Measurements from ENCODE around the gene SRD5A2. TPM values are rescaled to one million over a fixed set of nuclear protein-coding genes. Genes with fewer than 3 reads are reported as not detected.

SRD5A2 gene
- total and polyA plus RNA-seq, 7 donors = 0.01 TPM; not detected in 6

- intact Hi-C loops (cut with DNase I) = no loop called here
- Histone ChIP-seq H3K9me3 (peaks cover 0 to 6% (median 0%) of the 10 kb centered on the region in 4 donors), H3K4me3 (no peak overlapping the region), H3K4me1 (no peaks in the 10 kb centered on the region), H3K36me3 (no peaks in the 10 kb centered on the region), H3K27me3 (no peaks in the 10 kb centered on the region), H3K27ac (no peak overlapping the region)
- DNase-seq = no peak
- TF ChIP-seq CTCF (IDR thresholded peaks at IDR 0.05) (no peak), POLR2AphosphoS5 (IDR thresholded peaks at IDR 0.05) (no peak), POLR2A (IDR thresholded peaks at IDR 0.05) (no peak), EP300 (IDR thresholded peaks at IDR 0.05) (no peak)
- WGBS, 2 donors = 60 to 79% methylated on average over 3 of the region's 3 CpGs
These were observed 24.6 kb downstream of the SRD5A2 start for GRCh38 chr2:31555967-31556706.

GRCh38 chr2:31553362-31553761, 27.4 kb downstream of the SRD5A2 start:
- no peak for TF ChIP-seq POLR2A (IDR thresholded peaks at IDR 0.05)
- no peak for TF ChIP-seq POLR2AphosphoS5 (IDR thresholded peaks at IDR 0.05)
- TF ChIP-seq EP300 (IDR thresholded peaks at IDR 0.05) = no peak
- no peak for TF ChIP-seq CTCF (IDR thresholded peaks at IDR 0.05)
- Histone ChIP-seq H3K36me3 (no peaks in the 10 kb centered on the region), H3K27ac (no peak overlapping the region), H3K4me1 (no peaks in the 10 kb centered on the region), H3K4me3 (no peak overlapping the region), H3K9me3 (peaks cover 0 to 6% (median 0%) of the 10 kb centered on the region in 4 donors), H3K27me3 (no peaks in the 10 kb centered on the region)
- 91% methylated on average over 2 of the region's 2 CpGs for WGBS, 2 donors
- DNase-seq = no peak
- intact Hi-C loops (cut with DNase I) = no loop called here

GRCh38 chr2:31547485-31547884, 33.3 kb downstream of the SRD5A2 start:
- no peaks in the 10 kb centered on the region for H3K36me3 ChIP-seq
- intact Hi-C loops (cut with DNase I) = no loop called here
- no peak overlapping the region for H3K4me3 ChIP-seq
- no peak for DNase-seq
- no peak for TF ChIP-seq EP300 (IDR thresholded peaks at IDR 0.05)
- H3K4me1 ChIP-seq = no peaks in the 10 kb centered on the region
- no peak overlapping the region for H3K27ac ChIP-seq
- no peaks in the 10 kb centered on the region for H3K27me3 ChIP-seq
- 83 to 90% methylated on average over 2 of the region's 2 CpGs for WGBS, 2 donors
- peaks cover 0 to 6% (median 2%) of the 10 kb centered on the region in 4 donors for H3K9me3 ChIP-seq

GRCh38 chr2:31541853-31542252, 38.9 kb downstream of the SRD5A2 start:
- Histone ChIP-seq H3K4me3 (no peak overlapping the region), H3K9me3 (peaks cover 0 to 6% (median 3%) of the 10 kb centered on the region in 4 donors), H3K36me3 (no peaks in the 10 kb centered on the region), H3K4me1 (no peaks in the 10 kb centered on the region), H3K27me3 (no peaks in the 10 kb centered on the region), H3K27ac (no peak overlapping the region)
- intact Hi-C loops (cut with DNase I) = no loop called here
- TF ChIP-seq POLR2A (IDR thresholded peaks at IDR 0.05) = no peak
- TF ChIP-seq CTCF (IDR thresholded peaks at IDR 0.05) = no peak
- TF ChIP-seq EP300 (IDR thresholded peaks at IDR 0.05) = no peak
- TF ChIP-seq POLR2AphosphoS5 (IDR thresholded peaks at IDR 0.05) = no peak
- no peak for DNase-seq

GRCh38 chr2:31539505-31539904, 41.2 kb downstream of the SRD5A2 start:
- no peak for TF ChIP-seq EP300 (IDR thresholded peaks at IDR 0.05)
- H3K4me3 ChIP-seq = no peak overlapping the region
- no peaks in the 10 kb centered on the region for H3K4me1 ChIP-seq
- intact Hi-C loops (cut with DNase I) = no loop called here
- H3K9me3 ChIP-seq = peaks cover 0 to 6% (median 3%) of the 10 kb centered on the region in 4 donors
- H3K27me3 ChIP-seq = no peaks in the 10 kb centered on the region
- DNase-seq = no peak
- no peaks in the 10 kb centered on the region for H3K36me3 ChIP-seq
- no peak overlapping the region for H3K27ac ChIP-seq
- WGBS, 2 donors = 64 to 67% methylated on average over 3 of the region's 3 CpGs

- Histone ChIP-seq H3K4me3 (no peak overlapping the region), H3K4me1 (no peaks in the 10 kb centered on the region), H3K27ac (no peak overlapping the region), H3K9me3 (no peaks in the 10 kb centered on the region), H3K36me3 (no peaks in the 10 kb centered on the region), H3K27me3 (no peaks in the 10 kb centered on the region)
- WGBS, 2 donors = 9 to 53% methylated on average over 2 of the region's 2 CpGs
- no peak for DNase-seq
- no peak for TF ChIP-seq POLR2A (IDR thresholded peaks at IDR 0.05)
- TF ChIP-seq EP300 (IDR thresholded peaks at IDR 0.05) = no peak
- no peak for TF ChIP-seq POLR2AphosphoS5 (IDR thresholded peaks at IDR 0.05)
- no peak for TF ChIP-seq CTCF (IDR thresholded peaks at IDR 0.05)
- intact Hi-C loops (cut with DNase I) = no loop called here
These were observed 45.0 kb downstream of the SRD5A2 start for GRCh38 chr2:31535768-31536167.
